Measurements from ENCODE around the gene TOPBP1.
"Not testable (repeated sequence)": the region's sequence is repeated elsewhere in the genome, so short reads cannot be mapped to it uniquely, and the experiment has no call there.

Gene TOPBP1

DNA sequence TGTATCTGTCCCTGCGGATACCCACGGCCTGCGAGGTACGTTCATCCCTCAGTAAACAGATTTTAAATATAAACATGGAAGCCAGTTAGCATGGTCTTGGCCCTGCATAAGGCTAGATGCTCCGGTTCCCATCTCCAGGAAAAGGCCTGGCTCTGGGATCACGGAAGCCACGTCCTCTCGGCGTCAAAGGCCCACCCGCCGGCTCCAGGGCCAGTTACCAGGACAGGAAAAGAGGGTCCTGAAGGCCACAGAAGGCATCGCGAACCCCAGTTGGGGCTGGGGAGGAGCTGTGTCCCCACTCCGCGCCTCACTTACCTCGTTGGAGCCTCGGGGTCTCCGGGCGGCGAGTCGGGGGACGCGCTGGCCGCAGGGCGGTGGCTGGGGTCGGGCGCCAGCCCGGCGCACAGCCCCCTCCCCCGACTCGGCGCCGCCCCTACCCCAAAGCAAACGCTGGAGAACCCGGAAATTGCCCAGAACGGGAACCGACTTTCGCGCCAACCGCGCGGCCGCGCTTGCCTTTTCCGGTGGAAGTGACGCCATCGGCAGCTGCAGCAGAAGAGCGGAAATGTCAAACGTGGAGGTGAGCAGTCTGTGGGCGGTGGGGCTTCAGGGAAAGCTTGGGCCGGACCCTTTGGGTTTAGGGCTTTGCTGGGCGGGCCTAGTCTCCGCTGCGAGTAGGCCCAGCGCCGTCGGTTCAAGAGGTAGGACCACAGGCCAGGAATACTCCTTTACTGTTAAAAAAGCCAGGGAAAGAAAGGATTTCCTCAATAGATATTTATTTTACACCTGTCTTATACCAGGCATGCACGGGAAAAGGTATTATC lies at the start of gene TOPBP1:
TSS of gene TOPBP1 (minus strand) at position 488 of the 824 bp plus-strand sequence. CDS start 814 bp downstream, outside the sequence.
- peak; percentile 84 for DNase-seq (ENCODE audit: low spot score)

DNA sequence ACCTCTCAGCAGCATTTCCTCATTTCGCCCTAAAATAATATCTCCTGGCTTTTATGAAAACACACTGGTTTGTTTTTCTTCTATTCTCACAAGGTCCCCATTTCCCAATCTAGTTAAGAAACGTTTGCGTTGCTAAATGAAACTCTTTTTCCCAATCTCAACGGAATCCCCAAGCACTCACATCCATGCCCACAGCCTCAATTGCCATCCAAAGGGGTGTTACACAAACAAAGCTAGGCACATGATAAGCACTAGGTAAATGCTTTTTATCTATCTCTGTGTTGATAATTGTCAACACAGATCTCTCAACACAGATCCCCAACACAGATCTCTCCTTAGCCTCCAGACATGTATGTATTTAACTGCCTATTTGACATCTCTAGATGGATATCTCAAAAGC lies 49.3 kb upstream of the TOPBP1 start:
- DNase-seq (ENCODE audit: low spot score): no peak

DNA sequence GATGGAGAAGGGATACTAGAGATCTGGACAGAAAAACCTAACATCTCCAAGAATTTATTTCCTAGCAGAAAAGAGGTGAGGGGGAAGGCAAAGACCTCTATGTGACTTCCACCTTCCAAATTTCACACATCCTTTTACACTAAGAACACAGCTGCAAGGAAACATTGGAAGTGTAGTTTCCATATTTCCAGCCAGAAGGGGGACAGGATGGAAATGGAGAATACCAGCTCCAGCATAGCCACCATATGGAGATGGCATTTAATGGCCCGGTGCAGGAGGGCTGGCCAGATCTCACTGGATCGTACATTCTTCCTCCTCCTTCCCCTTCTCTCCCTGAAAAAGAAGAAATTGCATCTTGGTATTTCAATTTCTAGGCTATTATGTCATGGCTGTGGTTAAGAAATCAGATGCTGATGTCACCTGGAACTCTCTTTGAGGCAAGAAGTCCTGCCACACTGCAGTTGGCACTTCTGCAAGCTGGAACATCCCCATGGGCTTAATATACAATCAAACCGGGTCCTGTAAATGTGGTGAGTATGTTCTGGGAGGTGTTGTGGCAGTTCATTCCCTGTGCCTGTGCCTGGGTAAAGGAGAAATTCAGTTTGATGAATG lies 47.5 kb upstream of the TOPBP1 start:
- no peak for DNase-seq (ENCODE audit: low spot score)

DNA sequence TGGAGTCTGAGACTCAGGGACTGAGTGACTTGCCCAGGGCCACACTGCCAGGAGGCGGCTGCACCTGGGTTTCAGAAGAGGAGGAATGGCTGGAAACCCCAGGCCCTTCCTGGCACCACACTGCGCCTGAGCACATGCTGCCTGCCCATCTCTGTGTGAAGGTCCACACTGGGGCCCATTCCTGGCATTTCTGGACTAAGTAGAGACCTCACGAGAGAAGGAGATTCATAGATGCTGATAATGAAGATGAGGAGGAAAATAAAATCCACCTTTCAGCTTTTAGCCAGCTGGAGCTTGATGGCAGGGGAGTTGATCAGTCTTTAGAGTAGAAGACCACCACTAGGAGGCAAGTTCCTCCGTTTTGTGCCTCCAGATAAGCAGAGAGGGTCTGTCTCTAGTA lies 44.3 kb upstream of the TOPBP1 start:
- DNase-seq (ENCODE audit: low spot score): no peak

DNA sequence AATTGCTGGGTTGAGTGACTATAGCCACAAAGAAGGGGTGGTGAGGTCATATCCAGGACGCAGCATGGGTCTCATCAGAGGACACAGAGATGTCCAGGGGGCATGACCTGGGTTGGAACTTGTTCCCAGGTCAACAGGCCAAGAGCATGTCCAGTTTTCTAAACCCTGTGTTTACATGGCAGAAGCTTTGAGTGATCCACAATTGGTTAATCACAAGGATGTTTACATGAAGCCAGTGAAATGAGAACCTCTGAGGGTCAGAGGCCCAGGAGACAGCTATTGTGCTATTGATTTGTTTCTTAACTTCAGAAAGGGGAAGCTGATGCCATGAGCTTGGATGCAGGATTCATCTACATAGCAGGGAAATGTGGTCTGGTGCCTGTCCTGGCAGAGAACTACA lies 42.2 kb upstream of the TOPBP1 start:
- no peak for DNase-seq (ENCODE audit: low spot score)

DNA sequence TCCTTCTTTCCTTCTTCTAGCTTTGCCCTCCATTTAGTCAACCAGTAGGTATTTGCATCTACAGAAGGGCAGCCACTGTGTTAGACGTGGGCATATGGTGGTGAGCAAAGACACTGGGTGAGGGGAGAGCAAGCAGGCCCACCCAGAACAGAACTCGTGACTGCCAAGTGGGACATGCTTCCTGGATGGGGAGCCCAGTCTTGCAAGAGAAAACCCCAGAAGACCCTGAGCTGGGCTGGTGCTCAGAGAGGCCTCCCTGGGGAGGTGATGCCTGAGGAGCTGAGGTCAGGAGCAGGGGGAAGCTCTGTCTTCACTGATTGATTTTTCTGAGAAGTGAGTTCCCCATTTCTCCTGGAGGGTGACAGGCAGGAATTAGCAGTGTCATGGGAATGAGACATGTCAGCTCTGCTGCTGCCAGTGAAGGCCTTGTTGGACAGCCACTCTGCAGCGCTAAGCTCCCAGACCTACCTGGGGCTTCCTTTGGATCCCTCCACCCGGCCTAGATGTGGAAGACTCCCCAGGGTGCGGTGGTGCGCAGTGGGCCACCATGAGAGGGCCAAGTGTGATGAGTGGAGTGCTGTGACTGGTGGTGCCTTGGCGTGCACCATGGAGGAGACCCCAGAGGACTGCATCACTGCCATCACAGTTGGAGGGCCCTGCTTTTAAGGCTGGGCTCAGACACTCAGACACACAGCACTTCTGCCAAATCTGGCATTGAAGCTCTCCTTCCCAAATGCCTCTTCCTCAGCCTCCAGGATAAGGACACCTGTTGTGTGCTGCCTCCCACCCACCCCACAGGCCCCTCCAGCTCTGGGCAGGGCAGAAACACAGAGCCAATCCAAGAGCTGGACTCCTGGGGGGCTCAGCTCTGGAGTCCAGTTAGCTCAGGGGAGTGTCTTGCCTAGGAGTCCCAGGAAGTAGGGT lies 40.0 kb upstream of the TOPBP1 start:
- DNase-seq (ENCODE audit: low spot score): no peak

DNA sequence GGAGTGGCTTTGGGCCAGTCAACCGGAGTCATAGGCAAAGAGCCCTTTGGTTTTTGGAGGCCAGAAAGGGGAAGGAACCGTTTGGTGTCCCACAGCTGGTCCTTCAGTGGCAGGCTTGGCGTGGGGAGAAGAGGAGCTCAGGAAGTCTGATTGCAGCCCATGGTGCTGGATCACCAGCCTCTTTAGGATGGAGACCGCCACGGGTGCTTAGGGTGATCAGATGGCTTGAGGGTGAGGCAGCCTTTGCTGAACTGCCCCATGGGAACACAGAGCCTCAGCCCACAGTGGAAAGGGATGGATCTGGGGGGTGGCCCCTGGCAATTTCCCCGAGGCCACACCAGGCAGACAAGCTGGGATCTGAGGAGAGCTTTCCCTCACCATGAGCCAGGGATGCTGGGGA lies 38.6 kb upstream of the TOPBP1 start:
- DNase-seq (ENCODE audit: low spot score): no peak

DNA sequence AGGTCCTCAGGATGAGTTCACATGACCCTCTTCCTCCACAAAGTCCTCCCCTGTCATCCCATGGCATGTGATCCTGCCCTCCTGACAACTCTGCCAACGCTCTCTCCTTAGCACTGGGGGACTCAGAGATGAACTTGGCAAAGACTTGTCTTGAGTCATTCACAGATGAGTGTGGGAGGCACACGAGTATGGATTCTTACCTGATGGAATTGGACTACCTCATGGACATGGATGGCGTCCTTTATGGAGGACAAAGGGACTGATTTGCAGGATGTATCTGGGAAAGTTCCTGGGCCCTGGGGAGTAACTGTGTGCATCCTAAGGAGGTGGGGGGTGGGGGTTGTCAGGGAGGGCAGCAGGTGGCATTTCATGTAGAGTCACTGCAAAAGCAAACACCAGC lies 38.2 kb upstream of the TOPBP1 start:
- DNase-seq (ENCODE audit: low spot score): no peak

DNA sequence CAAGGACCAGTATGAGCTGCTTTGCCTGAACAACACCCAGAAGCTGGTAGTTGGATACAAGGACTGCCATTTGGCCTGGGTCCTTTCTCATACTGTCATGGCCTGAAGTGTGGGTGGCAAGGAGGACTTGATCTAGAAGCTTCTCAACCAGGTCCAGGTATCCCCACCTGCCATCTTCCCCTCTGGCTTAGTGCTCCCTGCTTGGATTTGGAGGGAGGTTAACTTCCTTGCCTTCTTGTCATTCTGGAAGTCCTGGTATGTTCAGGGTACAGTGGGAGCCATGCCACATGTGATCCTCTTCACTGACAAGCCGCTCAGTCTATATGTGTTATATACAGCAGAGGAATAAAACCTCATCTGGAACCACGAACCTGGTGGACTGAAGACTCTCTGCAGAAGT lies 37.7 kb upstream of the TOPBP1 start:
- no peak for DNase-seq (ENCODE audit: low spot score)

DNA sequence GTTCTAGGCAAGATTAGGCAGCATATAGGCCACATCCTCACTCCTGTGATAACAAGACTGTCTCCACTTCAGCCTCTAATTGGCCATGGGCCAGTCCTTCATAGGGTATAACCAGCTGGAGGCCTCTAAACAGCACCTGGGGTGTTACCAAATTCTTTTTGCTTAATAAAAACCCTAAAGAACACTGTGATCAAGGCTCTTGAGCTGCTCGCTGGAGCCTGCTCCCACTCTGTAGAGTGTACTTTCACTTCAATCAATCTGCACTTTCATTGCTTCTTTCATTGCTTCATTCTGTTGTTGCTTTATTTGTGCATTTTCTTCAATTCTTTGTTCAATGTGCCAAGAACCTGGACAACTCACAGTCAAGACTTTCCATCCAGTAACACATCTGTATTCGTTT lies 36.2 kb upstream of the TOPBP1 start:
- DNase-seq (ENCODE audit: low spot score): no peak

DNA sequence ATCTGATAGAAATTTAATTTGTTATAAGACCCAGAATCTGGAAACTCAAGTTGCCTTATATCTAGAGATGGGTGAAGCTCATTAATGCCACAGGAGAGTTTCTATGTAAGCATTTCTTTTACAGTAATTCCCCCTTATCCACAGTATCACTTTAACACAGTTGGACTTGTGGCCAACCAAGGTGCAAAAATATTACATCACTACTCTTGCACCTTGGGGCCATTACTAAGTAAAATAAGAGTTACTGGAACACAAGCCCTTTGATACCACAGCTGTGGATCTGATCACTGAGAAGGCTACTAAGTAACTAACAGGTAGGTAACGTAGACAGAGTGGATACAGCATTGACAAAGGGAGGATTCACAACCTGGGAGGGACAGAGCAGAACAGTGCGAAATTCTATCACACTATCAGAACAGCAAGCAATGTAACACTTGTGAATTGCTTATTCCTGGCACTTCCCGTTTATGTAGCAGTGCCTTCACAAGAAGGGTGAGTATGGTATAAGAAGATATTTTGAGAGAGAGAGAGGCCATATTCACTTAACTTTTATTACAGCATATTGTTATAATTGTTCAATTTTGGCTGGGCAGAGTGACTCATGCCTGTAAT lies 33.9 kb upstream of the TOPBP1 start:
- no peak for DNase-seq (ENCODE audit: low spot score)

DNA sequence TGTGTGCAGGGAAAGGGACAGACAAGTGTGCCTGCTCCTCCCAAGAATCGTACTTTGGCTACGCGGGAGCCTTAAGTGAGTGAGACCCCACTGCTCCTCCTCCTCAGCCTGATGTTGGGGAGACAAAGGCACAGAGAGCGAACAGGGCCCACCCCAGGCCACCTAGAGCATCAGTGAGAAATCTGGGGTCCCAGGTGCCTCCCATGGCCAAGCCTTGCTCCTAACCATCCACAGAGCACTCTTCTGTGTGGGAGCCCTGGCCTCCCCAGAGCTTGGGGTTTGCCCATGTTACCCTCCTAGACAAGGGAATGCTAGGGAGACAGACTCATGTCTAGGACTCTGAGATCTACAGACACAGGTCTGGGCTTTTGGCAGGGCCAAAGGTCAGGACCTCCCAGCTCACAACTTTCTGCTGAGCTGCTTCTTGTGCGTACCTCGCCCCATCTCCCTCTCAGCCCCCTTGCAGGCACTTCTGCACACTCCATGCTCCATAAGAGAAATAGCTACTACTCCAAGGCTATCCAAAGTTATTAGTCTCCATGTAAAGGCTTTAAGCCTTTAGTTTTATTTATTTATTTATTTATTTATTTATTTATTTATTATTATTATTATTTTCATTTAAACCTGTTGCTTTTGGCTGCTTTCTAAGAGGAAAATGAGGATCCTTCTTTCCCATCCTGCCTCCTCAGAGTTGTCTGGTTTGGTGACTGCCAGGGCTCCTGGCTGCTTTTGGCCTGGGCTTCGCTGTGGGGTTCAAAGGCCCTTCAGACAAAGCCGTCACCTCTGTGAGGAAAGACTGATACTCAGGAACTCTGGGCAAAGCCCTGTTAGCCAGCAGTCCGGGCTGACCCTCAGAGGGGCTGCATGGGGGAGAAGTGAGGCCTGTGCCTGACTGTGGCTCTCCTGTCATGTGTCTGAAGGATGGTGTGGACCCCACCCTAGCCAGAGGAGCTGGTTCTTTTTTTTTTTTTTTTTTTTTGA lies 32.8 kb upstream of the TOPBP1 start:
- DNase-seq (ENCODE audit: low spot score): no peak

DNA sequence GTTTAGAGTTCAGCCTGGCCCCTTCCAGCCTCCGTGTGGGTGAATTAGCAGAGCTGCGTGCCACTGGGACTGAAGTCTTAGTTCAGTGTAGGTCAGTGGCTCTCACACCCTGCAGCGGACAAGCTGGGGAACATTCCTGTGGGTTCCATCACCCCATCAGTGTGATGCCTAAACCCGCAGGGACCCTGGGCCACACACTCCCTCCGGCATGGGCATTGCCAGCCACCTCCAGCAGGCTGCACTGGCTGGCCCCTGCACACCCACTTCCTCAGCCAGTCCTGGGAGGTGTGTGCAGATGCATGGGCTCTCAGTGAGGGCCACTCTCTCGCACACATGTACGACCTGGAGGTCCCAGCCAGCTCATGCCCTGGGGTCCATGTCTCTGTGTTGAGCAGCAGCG lies 32.1 kb upstream of the TOPBP1 start:
- DNase-seq (ENCODE audit: low spot score): no peak

DNA sequence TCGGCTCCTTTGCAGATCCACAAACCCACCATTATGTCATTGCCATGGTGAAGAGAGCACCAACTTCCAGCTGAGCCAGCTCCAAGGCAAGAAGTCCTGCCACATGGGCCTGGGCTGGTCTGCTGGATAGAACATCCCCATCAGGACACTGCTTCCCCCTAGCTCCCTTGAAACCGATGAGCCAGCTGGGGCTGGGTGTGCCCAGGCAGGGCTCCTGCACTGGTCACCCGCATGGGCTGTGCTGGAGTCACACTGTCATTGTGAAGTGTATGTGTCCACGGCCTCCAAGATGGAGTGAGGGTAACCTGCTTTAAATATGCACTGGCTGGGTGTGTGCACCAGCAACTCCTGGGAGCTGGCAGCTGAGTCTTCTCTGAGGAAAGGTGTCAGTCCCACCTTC lies 31.0 kb upstream of the TOPBP1 start:
- no peak for DNase-seq (ENCODE audit: low spot score)

DNA sequence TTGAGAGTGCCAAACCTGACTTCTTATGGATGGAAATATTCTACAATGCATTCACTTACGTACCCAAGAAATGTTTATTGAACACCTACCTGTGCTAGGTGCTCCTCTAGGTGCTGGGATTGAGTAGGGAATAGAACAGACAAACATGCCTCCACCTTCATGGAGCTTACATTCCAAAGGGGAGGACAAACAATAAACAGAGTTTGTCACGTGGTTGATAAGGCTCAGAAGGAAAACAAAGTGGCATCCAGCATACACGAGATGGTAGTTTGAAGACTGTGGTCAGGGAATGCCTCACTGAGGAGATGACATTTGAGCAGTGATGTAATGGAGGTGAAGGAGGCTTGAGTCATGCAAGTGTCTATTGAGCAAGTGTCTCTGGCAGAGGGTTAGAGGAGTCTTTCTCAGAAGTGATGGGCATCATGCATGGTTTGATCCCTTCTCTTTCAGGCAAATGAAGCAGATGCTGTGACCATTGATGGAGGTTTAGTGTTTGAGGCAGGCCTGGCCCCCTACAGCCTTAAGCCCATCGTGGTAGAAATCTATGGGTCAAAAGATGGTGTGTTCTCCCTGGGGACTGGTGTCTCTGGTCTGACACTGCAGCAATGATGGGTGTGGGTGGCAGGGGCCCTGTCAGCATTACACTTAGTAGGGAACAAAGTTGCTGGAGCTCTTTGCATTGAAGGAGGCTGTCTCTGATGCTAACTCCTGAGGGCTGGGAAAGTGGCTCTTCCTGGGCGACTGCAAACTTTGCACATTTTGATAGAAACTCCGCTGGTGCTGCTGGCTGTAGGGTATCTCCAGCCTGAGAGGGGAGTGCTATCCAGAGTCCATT lies 29.7 kb upstream of the TOPBP1 start:
- no peak for DNase-seq (ENCODE audit: low spot score)

DNA sequence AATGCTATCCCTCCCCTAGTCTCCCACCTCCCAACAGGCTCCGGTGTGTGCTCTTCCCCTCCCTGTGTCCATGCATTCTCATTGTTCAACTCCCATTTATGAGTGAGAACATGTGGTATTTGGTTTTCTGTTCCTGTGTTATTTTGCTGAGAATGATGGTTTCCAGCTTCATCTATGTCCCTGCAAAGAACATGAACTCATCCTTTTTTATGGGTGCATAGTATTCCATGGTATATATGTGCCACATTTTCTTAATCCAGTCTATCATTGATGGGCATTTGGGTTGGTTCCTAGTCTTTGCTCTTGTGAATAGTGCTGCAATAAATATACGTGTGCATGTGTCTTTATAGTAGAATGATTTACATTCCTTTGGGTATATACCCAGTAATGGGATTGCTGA lies 16.3 kb upstream of the TOPBP1 start:
- DNase-seq (ENCODE audit: low spot score): not testable (repeated sequence)

DNA sequence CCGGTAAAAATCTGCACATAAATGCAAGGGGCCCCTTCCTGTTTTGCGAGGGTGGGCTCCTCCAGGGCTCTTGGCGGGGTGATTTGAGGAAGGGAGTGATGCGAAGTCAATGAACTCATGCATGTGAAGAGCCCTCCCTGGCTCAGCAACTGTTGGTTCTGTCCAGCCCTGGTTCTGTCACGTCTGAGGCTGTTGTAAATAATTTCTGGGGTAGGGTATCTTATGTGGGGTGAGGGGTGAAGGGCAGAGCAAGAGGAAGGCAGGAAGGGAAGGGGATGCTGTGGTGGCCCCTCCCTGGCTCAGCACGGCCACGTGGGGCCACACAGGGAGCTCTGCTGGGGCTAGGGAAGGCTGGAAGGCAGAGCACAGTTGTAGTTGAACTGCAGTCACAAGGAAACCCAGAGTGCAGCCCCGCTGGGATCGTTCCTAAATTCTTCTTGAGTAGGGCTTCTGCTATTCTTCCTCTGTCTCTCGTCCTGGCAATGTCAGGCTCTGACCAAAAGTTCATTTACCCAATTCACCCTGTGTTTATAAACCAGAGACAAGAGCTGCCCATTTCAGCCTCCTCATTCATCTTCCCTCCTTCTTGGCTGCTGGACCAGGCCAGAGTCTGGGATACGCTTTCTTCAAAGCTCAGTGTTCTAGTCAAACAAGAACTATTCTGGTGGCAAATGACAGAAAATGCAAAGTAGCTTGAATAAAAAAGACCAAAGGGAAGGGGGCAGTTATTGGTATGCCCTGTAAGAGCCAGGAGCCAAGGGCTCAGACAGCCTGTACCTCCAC lies 14.8 kb upstream of the TOPBP1 start:
- DNase-seq (ENCODE audit: low spot score): peak; percentile 11

DNA sequence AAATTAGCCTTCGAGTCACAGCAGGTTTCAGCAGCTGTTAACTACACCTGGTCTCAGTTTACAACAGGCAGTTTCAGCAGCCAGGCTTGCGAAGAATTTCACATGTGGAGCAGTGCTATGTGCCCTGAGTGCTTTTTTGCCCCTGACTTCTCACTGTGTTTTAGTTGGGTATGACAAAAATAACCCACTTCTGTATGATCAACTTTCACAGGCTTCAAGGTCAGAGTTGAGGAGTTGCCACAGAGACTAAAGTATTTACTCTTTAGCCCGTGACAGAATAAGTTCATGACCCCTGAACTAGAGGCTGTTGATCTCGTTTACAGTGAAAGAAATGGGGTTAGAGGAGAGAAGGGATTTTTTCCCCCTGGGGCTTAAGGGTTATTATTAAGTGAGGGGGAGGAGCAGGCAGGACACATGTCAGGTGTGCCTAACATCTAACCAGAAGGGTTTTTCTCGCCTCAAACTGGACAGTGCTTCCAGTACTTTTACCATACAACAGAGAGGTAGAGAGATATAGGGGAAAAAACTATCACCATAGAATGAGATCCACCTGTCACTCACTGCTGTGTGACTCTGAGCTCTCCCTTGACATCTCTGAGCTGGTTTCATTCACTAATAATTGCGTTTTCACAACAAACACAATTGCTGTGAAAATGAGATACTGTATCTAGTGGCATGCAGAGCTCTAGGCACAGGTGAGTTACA lies 14.0 kb upstream of the TOPBP1 start:
- no peak for DNase-seq (ENCODE audit: low spot score)
